ENCODE results near the gene VRK1.

- no peak for TF ChIP-seq CTCF (IDR thresholded peaks at IDR 0.05)
- TF ChIP-seq POLR2A (IDR thresholded peaks at IDR 0.05), result no peak
- no peak for TF ChIP-seq POLR2AphosphoS5 (IDR thresholded peaks at IDR 0.05)
Measured at GRCh38 chr14:96909841-96910364, 112.7 kb downstream of the VRK1 start.

Measured in suprapubic skin (tissue), 4 donors.